ENCODE results near the gene REPIN1. TPM values are rescaled to one million over a fixed set of nuclear protein-coding genes. Genes with fewer than 3 reads are reported as not detected.

REPIN1 gene
- total and polyA plus RNA-seq, 8 donors = 61.5 to 110 (median 71.6) TPM

GRCh38 chr7:150409300-150410030 is 40.8 kb downstream of the REPIN1 start:
- H3K27ac ChIP-seq = no peak overlapping the region
- intact Hi-C loops (cut with DNase I) = no loop called here
- no peaks in the 10 kb centered on the region for H3K36me3 ChIP-seq
- no peaks in the 10 kb centered on the region for H3K27me3 ChIP-seq
- no peak for ATAC-seq
- TF ChIP-seq CTCF (IDR thresholded peaks at IDR 0.05) = no peak
- no peaks in the 10 kb centered on the region for H3K9me3 ChIP-seq
- H3K4me1 ChIP-seq = peaks cover 0 to 18% of the 10 kb centered on the region in 2 donors
- DNase-seq = peak in 2 of 4 donors; percentile 15 to 25
- H3K4me3 ChIP-seq = no peak overlapping the region

GRCh38 chr7:150410131-150410530 is 41.5 kb downstream of the REPIN1 start:
- ATAC-seq = no peak
- H3K27ac ChIP-seq = no peak overlapping the region
- DNase-seq = peak in 2 of 4 donors; percentile 24 to 29
- H3K4me3 ChIP-seq = no peak overlapping the region
- peaks cover 0 to 16% of the 10 kb centered on the region in 2 donors for H3K4me1 ChIP-seq
- no peaks in the 10 kb centered on the region for H3K36me3 ChIP-seq
- H3K27me3 ChIP-seq = no peaks in the 10 kb centered on the region
- no peaks in the 10 kb centered on the region for H3K9me3 ChIP-seq
- TF ChIP-seq CTCF (IDR thresholded peaks at IDR 0.05) = no peak
- intact Hi-C loops (cut with DNase I) = no loop called here

- H3K9me3 ChIP-seq = no peaks in the 10 kb centered on the region
- H3K36me3 ChIP-seq = no peaks in the 10 kb centered on the region
- ATAC-seq = no peak
- TF ChIP-seq CTCF (IDR thresholded peaks at IDR 0.05) = no peak
- no peak overlapping the region for H3K4me3 ChIP-seq
- no peaks in the 10 kb centered on the region for H3K27me3 ChIP-seq
- H3K4me1 ChIP-seq = peaks cover 0 to 12% of the 10 kb centered on the region in 2 donors
- intact Hi-C loops (cut with DNase I) = no loop called here
- no peak overlapping the region for H3K27ac ChIP-seq
- DNase-seq = peak in 1 of 4 donors; percentile 17
Measured at GRCh38 chr7:150410680-150411346, 42.2 kb downstream of the REPIN1 start.

- Histone ChIP-seq H3K27ac (no peak overlapping the region), H3K36me3 (no peaks in the 10 kb centered on the region), H3K27me3 (no peaks in the 10 kb centered on the region), H3K4me1 (peaks cover 0 to 4% of the 10 kb centered on the region in 2 donors), H3K4me3 (no peak overlapping the region), H3K9me3 (no peaks in the 10 kb centered on the region)
- no peak for TF ChIP-seq CTCF (IDR thresholded peaks at IDR 0.05)
- intact Hi-C loops (cut with DNase I) = no loop called here
- peak in 1 of 4 donors; percentile 12 for DNase-seq
- ATAC-seq = no peak
Measured at GRCh38 chr7:150411606-150412005, 43.0 kb downstream of the REPIN1 start.

- Histone ChIP-seq H3K9me3 (no peaks in the 10 kb centered on the region), H3K36me3 (no peaks in the 10 kb centered on the region), H3K4me3 (no peak overlapping the region), H3K4me1 (no peaks in the 10 kb centered on the region), H3K27me3 (no peaks in the 10 kb centered on the region), H3K27ac (no peak overlapping the region)
- DNase-seq (peak in 1 of 4 donors; percentile 11), ATAC-seq (no peak)
- no peak for TF ChIP-seq CTCF (IDR thresholded peaks at IDR 0.05)
- intact Hi-C loops (cut with DNase I) = no loop called here
Measured at GRCh38 chr7:150412016-150412415, 43.4 kb downstream of the REPIN1 start.

Data from left lung (tissue), 10 donors.